H1 (cell line): Measurements from ENCODE around the gene INSYN2A. TPM values are rescaled to one million over a fixed set of nuclear protein-coding genes. Genes with fewer than 3 reads are reported as not detected.

ENCODE experiments used
- CTCF ChIA-PET: fragments of 300-600 bp; sonication (Branson Sonifier 250); formaldehyde crosslinking; loops from one replicate; lab custom pipeline; 2021; ENCODE audit not compliant: partially characterized antibody; lab: Charles Lee
- POLR2A ChIA-PET: fragments of 300-600 bp; sonication (Branson Sonifier 250); formaldehyde crosslinking; loops from one replicate; lab custom pipeline; 2021; ENCODE audit warnings: inconsistent platforms; ENCODE audit not compliant: partially characterized antibody; lab: Charles Lee
- DNase-seq, 2 experiments: peaks; one replicate each; pipeline versions ENCODE4 v3.0.0 to v3.0.0-alpha.2; 2010 to 2022; ENCODE audit warnings: low spot score in 2 of 2, low read depth in 1 of 2, mixed read lengths in 1 of 2
- FAIRE-seq: peaks from 2 replicates; lab custom pipeline; 2011; peaks lifted over from hg19 to GRCh38; lab: Jason Lieb, UNC
- H2AFZ ChIP-seq: 2 replicates; pipeline ENCODE4 v1.8.1; 2012; ENCODE audit warnings: low read length, inconsistent platforms
- H2AK5ac ChIP-seq: 2 replicates; pipeline ENCODE4 v1.6.1; 2013; ENCODE audit warnings: low read depth, low read length
- H2BK120ac ChIP-seq: replicated peaks from 2 replicates; pipeline ENCODE3; 2013; ENCODE audit warnings: low read depth, low read length, inconsistent platforms
- H2BK12ac ChIP-seq: 2 replicates; pipeline ENCODE4 v1.6.1; 2013; ENCODE audit warnings: low read depth, low read length
- H2BK15ac ChIP-seq: 2 replicates; pipeline ENCODE4 v1.6.1; 2013; ENCODE audit warnings: low read length
- H2BK20ac ChIP-seq: 2 replicates; pipeline ENCODE4 v1.6.1; 2013; ENCODE audit warnings: low read length
- H2BK5ac ChIP-seq: 2 replicates; pipeline ENCODE4 v1.6.1; 2013; ENCODE audit warnings: low read depth, low read length
- H3K14ac ChIP-seq: 2 replicates; pipeline ENCODE4 v1.6.1; 2013; ENCODE audit warnings: inconsistent platforms; ENCODE audit not compliant: insufficient read length
- H3K18ac ChIP-seq: 2 replicates; pipeline ENCODE4 v1.6.1; 2013; ENCODE audit warnings: low read length; ENCODE audit errors: extremely low read depth
- H3K23ac ChIP-seq: 2 replicates; pipeline ENCODE4 v1.6.1; 2013; ENCODE audit warnings: inconsistent platforms; ENCODE audit not compliant: insufficient read length
- H3K23me2 ChIP-seq: 2 replicates; pipeline ENCODE4 v1.6.1; 2013; ENCODE audit warnings: low read depth, low read length
- H3K27ac ChIP-seq: 2 replicates; pipeline ENCODE4 v1.6.1; 2011; ENCODE audit warnings: low read depth, low read length, inconsistent platforms
- H3K27me3 ChIP-seq, 4 experiments: replicated peaks in 1 of 4; 1 replicate in 1 of 4; 2 replicates in 3 of 4; pipeline versions ENCODE4 v1.6.1 to v1.8.1; 2011 to 2013; ENCODE audit warnings: low read length in 3 of 4, mild to moderate bottlenecking in 3 of 4, inconsistent platforms in 2 of 4, mixed read lengths in 2 of 4, moderate library complexity in 1 of 4; ENCODE audit not compliant: control insufficient read depth in 3 of 4, insufficient read depth in 3 of 4; ENCODE audit errors: extremely low read depth in 1 of 4
- H3K36me3 ChIP-seq, 4 experiments: 2 replicates each; pipeline versions ENCODE4 v1.6.1 to v1.8.1; 2011 to 2013; ENCODE audit warnings: mild to moderate bottlenecking in 4 of 4, low read length in 3 of 4, moderate library complexity in 2 of 4, control low read depth in 1 of 4, inconsistent platforms in 1 of 4; ENCODE audit not compliant: insufficient read depth in 4 of 4, control insufficient read depth in 2 of 4
- H3K4ac ChIP-seq: replicated peaks from 2 replicates; pipeline ENCODE3; 2013; ENCODE audit warnings: low read length, low read depth, mixed read lengths, inconsistent platforms; ENCODE audit not compliant: insufficient read length
- H3K4me1 ChIP-seq, 4 experiments: replicated peaks in 1 of 4; 1 replicate in 1 of 4; 2 replicates in 3 of 4; pipeline versions ENCODE4 v1.6.1 to v1.8.1; 2011 to 2013; ENCODE audit warnings: low read length in 3 of 4, inconsistent platforms in 2 of 4, mixed read lengths in 1 of 4; ENCODE audit not compliant: insufficient read depth in 4 of 4, control insufficient read depth in 3 of 4
- H3K4me2 ChIP-seq, 2 experiments: 2 replicates each; pipeline versions ENCODE4 v1.6.1 to v1.8.1; 2011 to 2013; ENCODE audit warnings: low read depth in 2 of 2, low read length in 2 of 2, control low read depth in 1 of 2, inconsistent platforms in 1 of 2, mild to moderate bottlenecking in 1 of 2; ENCODE audit not compliant: insufficient read depth in 1 of 2
- H3K4me3 ChIP-seq, 4 experiments: fragments of 200-600, 300-600 bp in 1 of 4; sonication (generic), shearing (Covaris generic), sonication (Bioruptor Twin) in 1 of 4; 2 replicates each; pipeline versions ENCODE4 v1.5.1 to v1.8.1; 2011 to 2016; ENCODE audit warnings: low read length in 4 of 4, low read depth in 3 of 4, control low read depth in 2 of 4, inconsistent platforms in 2 of 4, mild to moderate bottlenecking in 2 of 4, mixed read lengths in 1 of 4, moderate library complexity in 1 of 4; ENCODE audit not compliant: insufficient read depth in 2 of 4; ENCODE audit errors: extremely low read depth in 1 of 4
- H3K56ac ChIP-seq: replicated peaks from 2 replicates; pipeline ENCODE3; 2013; ENCODE audit warnings: low read depth, mild to moderate bottlenecking, mixed read lengths, low read length, inconsistent platforms; ENCODE audit not compliant: insufficient read length
- H3K79me1 ChIP-seq: 2 replicates; pipeline ENCODE4 v1.6.1; 2013; ENCODE audit warnings: low read depth, low read length, control low read depth
- H3K79me2 ChIP-seq, 2 experiments: 2 replicates each; pipeline versions ENCODE4 v1.6.1 to v1.8.1; 2012 to 2013; ENCODE audit warnings: low read length in 2 of 2, mild to moderate bottlenecking in 2 of 2, inconsistent platforms in 1 of 2; ENCODE audit not compliant: insufficient read depth in 2 of 2, control insufficient read depth in 1 of 2
- H3K9ac ChIP-seq, 4 experiments: replicated peaks in 1 of 4; 1 replicate in 1 of 4; 2 replicates in 3 of 4; pipeline versions ENCODE4 v1.6.1 to v1.8.1; 2011 to 2013; ENCODE audit warnings: low read depth in 3 of 4, low read length in 3 of 4, control low read depth in 2 of 4, mild to moderate bottlenecking in 2 of 4, moderate library complexity in 2 of 4, inconsistent platforms in 1 of 4; ENCODE audit errors: extremely low read depth in 1 of 4
- H3K9me3 ChIP-seq, 2 experiments: 2 replicates each; pipeline versions ENCODE4 v1.6.1 to v1.8.1; 2012 to 2013; ENCODE audit warnings: mild to moderate bottlenecking in 2 of 2, moderate library complexity in 2 of 2, control low read depth in 1 of 2, inconsistent platforms in 1 of 2, low read depth in 1 of 2, low read length in 1 of 2, mixed read lengths in 1 of 2; ENCODE audit not compliant: insufficient read depth in 2 of 2
- H4K20me1 ChIP-seq, 2 experiments: replicated peaks in 1 of 2; 2 replicates each; pipeline versions ENCODE3 to v1.8.1; 2011 to 2013; ENCODE audit warnings: inconsistent platforms in 2 of 2, low read length in 2 of 2, mild to moderate bottlenecking in 1 of 2; ENCODE audit not compliant: insufficient read depth in 2 of 2, control insufficient read depth in 1 of 2
- H4K5ac ChIP-seq: 2 replicates; pipeline ENCODE4 v1.6.1; 2013; ENCODE audit warnings: low read length, low read depth, mixed read lengths, inconsistent platforms; ENCODE audit not compliant: insufficient read length
- H4K8ac ChIP-seq: 2 replicates; pipeline ENCODE4 v1.8.0; 2013; ENCODE audit warnings: mild to moderate bottlenecking, moderate library complexity, low read length, inconsistent platforms; ENCODE audit not compliant: insufficient read depth; ENCODE audit errors: extremely low read depth
- H4K91ac ChIP-seq: replicated peaks from 2 replicates; pipeline ENCODE3; 2013; ENCODE audit warnings: low read length, mixed read lengths, inconsistent platforms; ENCODE audit not compliant: insufficient read length
- BACH1 ChIP-seq: IDR thresholded peaks from 2 replicates; pipeline ENCODE4 v1.6.1; 2012; ENCODE audit warnings: low read length, improper control_type of control experiment
- CBX8 ChIP-seq: fragments of 300-800, 300-1000 bp; sonication (generic); IDR thresholded peaks from 2 replicates; pipeline ENCODE4 v1.7.1; 2016; ENCODE audit warnings: low read depth, low read length, borderline replicate concordance
- GABPA ChIP-seq: IDR thresholded peaks from 2 replicates; pipeline ENCODE4 v1.6.1; 2011; ENCODE audit warnings: mild to moderate bottlenecking, low read length, moderate library complexity, borderline replicate concordance; ENCODE audit not compliant: insufficient read depth
- GTF2F1 ChIP-seq: IDR thresholded peaks from 2 replicates; pipeline ENCODE4 v1.6.1; 2012; ENCODE audit warnings: low read depth, low read length, improper control_type of control experiment, borderline replicate concordance
- NRF1 ChIP-seq: IDR thresholded peaks from 2 replicates; pipeline ENCODE4 v1.6.1; 2011; ENCODE audit warnings: mild to moderate bottlenecking, low read depth, low read length, improper control_type of control experiment
- RBBP5 ChIP-seq: IDR thresholded peaks from 2 replicates; pipeline ENCODE4 v1.7.1; 2012; ENCODE audit warnings: low read depth, mild to moderate bottlenecking, inconsistent platforms, low read length, moderate library complexity, borderline replicate concordance
- SP1 ChIP-seq: IDR thresholded peaks from 2 replicates; pipeline ENCODE4 v1.6.1; 2011; ENCODE audit warnings: low read depth, low read length
- YY1 ChIP-seq: IDR thresholded peaks from 2 replicates; pipeline ENCODE4 v1.6.1; 2011; ENCODE audit warnings: low read depth, mild to moderate bottlenecking, low read length
- WGBS, 2 experiments: shearing (Covaris generic) in 1 of 2; methylation state at CpG; one replicate each; pipeline versions ENCODE4 v1.1.6 to v1.1.7; 2013 to 2015; ENCODE audit warnings: low lambda C conversion rate in 2 of 2, mixed read lengths in 2 of 2, inconsistent platforms in 1 of 2, low coverage in 1 of 2, missing lambda C conversion rate in 1 of 2; ENCODE audit not compliant: insufficient replicate concordance in 2 of 2, insufficient coverage in 1 of 2, insufficient read length in 1 of 2; ENCODE audit errors: extremely low coverage in 1 of 2, missing lambda C conversion rate in 1 of 2; 5-methylcytosine and 5-hydroxymethylcytosine counted together
- polyA plus RNA-seq, 7 experiments: library from polyadenylated mRNA; depleted of rRNA in 3 of 7; stranded (reverse) in 5 of 7; unstranded in 2 of 7; fragments of >200 nt in 5 of 7; fragments of 200-250 nt in 2 of 7; gene quantifications; 1 replicate in 5 of 7; 2 replicates in 1 of 7; 4 replicates in 1 of 7; pipeline versions ENCODE4 v1.2.1 to v1.2.3, GENCODE V29; 2011 to 2013; ENCODE audit warnings: missing spikeins in 2 of 7, mixed read lengths in 2 of 7
- total RNA-seq: library from RNA; stranded (reverse); fragmentation: NEBNext Ultra II Directional; extraction: Animal tissue kit (Norgen Biotek cat#: 25700); gene quantifications from 2 replicates; pipeline ENCODE4 v1.2.1, GENCODE V29; 2021

INSYN2A gene
- total and polyA plus RNA-seq, 2 of the 8 experiments (the other 6 are each of a cell fraction or from before 2014, with no cell fraction given) = 0.11 to 0.19 TPM

- H4K91ac ChIP-seq = no peak overlapping the region
- no peak overlapping the region for H3K4me3 ChIP-seq
- H3K4ac ChIP-seq = no peak overlapping the region
- H4K8ac ChIP-seq = no peak overlapping the region
- H3K79me1 ChIP-seq = no peaks in the 10 kb centered on the region
- H3K23me2 ChIP-seq = no peaks in the 10 kb centered on the region
- DNase-seq (no peak), FAIRE-seq (no peak)
- H2BK12ac ChIP-seq = no peak overlapping the region
- no peak overlapping the region; the same call in 1 of the 2 replicates for H2AK5ac ChIP-seq
- H3K4me2 ChIP-seq = no peak overlapping the region
- H2BK120ac ChIP-seq = no peak overlapping the region
- H4K5ac ChIP-seq = no peak overlapping the region
- POLR2A ChIA-PET = no interaction called here
- no peaks in the 10 kb centered on the region; a peak in 1 of 7 replicates for H3K4me1 ChIP-seq
- WGBS, 2 experiments = 93% methylated on average over 10 of the region's 10 CpGs; no CpG with 5 or more reads in 1 of the 2 experiments
- H3K27ac ChIP-seq = no peak overlapping the region
- CTCF ChIA-PET = no interaction called here
- H3K56ac ChIP-seq = no peak overlapping the region
- H3K14ac ChIP-seq = no peak overlapping the region
- H3K9me3 ChIP-seq = no peaks in the 10 kb centered on the region
- H3K23ac ChIP-seq = no peak overlapping the region
- H2BK5ac ChIP-seq = no peak overlapping the region; the same call in 1 of the 2 replicates
- TF ChIP-seq BACH1 (no peak), NRF1 (no peak), GABPA (no peak), CBX8 (no peak), RBBP5 (no peak), YY1 (no peak), GTF2F1 (no peak), SP1 (no peak)
- no peaks in the 10 kb centered on the region for H3K36me3 ChIP-seq
- no peaks in the 10 kb centered on the region for H3K27me3 ChIP-seq
- no peak overlapping the region for H2AFZ ChIP-seq
- no peaks in the 10 kb centered on the region for H4K20me1 ChIP-seq
- no peak overlapping the region for H2BK15ac ChIP-seq
- no peak overlapping the region for H3K9ac ChIP-seq
- H3K79me2 ChIP-seq = no peaks in the 10 kb centered on the region
- no peak overlapping the region for H3K18ac ChIP-seq
- no peak overlapping the region for H2BK20ac ChIP-seq
Measured at GRCh38 chr10:127227027-127227426, 30.6 kb upstream of the INSYN2A start.
